NCI-H510A (cell line): ENCODE data around the gene ZNF512B.
"Not testable (repeated sequence)": the region's sequence is repeated elsewhere in the genome, so short reads cannot be mapped to it uniquely, and the experiment has no call there.

Experiments used
- DNase-seq: peaks from one replicate; lab custom pipeline; 2025; lab: John Stamatoyannopoulos, UW

ZNF512B gene, protein sequence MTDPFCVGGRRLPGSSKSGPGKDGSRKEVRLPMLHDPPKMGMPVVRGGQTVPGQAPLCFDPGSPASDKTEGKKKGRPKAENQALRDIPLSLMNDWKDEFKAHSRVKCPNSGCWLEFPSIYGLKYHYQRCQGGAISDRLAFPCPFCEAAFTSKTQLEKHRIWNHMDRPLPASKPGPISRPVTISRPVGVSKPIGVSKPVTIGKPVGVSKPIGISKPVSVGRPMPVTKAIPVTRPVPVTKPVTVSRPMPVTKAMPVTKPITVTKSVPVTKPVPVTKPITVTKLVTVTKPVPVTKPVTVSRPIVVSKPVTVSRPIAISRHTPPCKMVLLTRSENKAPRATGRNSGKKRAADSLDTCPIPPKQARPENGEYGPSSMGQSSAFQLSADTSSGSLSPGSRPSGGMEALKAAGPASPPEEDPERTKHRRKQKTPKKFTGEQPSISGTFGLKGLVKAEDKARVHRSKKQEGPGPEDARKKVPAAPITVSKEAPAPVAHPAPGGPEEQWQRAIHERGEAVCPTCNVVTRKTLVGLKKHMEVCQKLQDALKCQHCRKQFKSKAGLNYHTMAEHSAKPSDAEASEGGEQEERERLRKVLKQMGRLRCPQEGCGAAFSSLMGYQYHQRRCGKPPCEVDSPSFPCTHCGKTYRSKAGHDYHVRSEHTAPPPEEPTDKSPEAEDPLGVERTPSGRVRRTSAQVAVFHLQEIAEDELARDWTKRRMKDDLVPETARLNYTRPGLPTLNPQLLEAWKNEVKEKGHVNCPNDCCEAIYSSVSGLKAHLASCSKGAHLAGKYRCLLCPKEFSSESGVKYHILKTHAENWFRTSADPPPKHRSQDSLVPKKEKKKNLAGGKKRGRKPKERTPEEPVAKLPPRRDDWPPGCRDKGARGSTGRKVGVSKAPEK

GRCh38 chr20:63969838-63970713 lies at the start of gene ZNF512B:
Gene ZNF512B (minus strand): TSS chr20:63969930. CDS start chr20:63967950, 1,980 bp downstream.
- peak; percentile 40 for DNase-seq

GRCh38 chr20:64015635-64016034 lies 45.9 kb upstream of the ZNF512B start:
- no peak for DNase-seq

GRCh38 chr20:64012385-64013154 lies 42.8 kb upstream of the ZNF512B start:
- DNase-seq: not testable (repeated sequence)

GRCh38 chr20:64011366-64011779 lies 41.6 kb upstream of the ZNF512B start:
- DNase-seq: no peak

GRCh38 chr20:64010711-64011237 lies 41.0 kb upstream of the ZNF512B start:
- DNase-seq: no peak

DNA sequence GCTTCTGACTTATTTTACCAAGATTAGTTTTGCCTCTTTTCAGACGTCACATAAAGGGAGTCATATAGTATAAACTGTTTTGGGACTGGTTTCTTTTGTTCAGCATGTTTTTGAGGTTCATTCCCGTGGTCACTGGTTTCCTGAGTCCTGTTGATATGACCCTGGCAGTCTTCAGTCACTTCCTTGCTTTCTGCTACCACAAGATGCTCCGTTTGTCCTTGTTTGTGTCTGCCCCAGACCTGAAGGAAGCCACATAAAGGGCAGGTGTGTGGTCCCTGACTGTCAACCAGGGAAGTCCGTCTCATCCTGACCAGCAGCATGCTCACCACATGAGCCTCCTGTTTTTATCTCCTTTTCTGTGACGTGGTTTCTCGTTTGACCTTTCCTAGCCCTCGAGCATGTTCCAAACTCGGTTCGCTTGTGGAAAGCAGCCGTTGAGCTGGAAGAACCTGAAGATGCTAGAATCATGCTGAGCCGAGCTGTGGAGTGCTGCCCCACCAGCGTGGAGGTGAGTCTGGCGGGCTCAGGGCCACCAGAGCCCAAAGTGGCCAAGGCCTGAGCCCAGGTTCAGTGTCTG lies 40.2 kb upstream of the ZNF512B start:
- no peak for DNase-seq

GRCh38 chr20:64006902-64007301 lies 37.2 kb upstream of the ZNF512B start:
- DNase-seq: no peak

GRCh38 chr20:64006490-64006889 lies 36.8 kb upstream of the ZNF512B start:
- DNase-seq: no peak

DNA sequence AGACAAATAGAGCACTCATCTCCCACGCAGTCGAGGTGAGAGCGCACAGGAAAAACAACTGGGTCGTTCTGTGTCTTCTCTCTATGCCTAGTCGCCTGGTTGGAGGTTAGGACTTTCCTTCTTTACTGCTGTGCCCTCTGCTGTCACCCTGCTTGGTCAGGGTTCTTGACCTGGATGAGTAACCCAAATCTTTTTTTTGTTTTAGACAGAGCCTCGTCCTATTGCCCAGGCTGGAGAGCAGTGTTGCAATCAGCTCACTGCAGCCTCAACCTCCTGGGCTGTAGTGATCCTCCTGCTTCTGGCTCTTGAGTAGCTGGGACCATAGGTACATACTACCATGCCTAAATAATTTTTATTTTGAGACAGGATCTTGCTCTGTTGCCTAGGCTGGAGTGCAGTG lies 35.7 kb upstream of the ZNF512B start:
- DNase-seq: no peak

DNA sequence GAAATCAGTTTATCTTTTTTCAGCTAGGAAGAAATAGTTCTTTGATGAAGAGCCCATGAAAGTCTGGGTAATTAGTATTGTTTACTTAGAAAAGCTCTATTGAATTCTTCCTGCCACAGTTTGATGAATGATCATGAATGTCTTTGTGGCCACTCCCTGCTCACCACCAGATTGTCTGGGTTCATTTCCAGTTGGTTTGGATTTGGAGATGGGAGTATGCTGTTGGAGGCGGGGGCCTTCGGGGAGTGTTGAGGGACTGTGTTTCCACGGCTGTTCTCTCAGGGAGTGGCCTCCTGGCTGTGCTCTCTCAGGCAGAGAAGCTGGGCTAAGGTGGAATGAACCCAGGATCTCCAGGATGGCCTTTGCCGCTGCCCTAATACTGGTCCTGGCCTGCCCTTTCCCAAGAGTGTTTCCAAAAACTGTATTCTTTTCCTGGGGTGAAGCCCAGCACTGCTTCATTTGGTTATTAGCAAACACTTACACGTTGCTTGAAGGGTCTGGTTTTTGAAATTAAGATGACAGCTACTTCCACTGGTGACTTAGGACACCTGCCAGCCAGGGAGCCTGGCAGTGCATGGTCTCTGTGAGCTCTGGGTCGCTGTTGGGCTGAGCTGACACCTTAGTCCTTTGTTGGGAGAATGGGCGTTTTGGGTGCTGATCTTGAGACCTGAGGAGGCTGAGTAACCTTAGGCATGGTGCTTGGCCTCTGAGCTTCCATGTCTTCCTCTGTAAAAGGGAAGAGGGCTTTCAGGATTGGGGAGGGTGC lies 34.4 kb upstream of the ZNF512B start:
- DNase-seq: no peak

- no peak for DNase-seq
Measured at GRCh38 chr20:64001607-64002011, 31.9 kb upstream of the ZNF512B start.

- no peak for DNase-seq
Measured at GRCh38 chr20:64000906-64001305, 31.2 kb upstream of the ZNF512B start.

- no peak for DNase-seq
Measured at GRCh38 chr20:63982937-63983336, 13.2 kb upstream of the ZNF512B start.

GRCh38 chr20:63980806-63981728 lies 11.3 kb upstream of the ZNF512B start, which contains the start of gene PRPF6:
Gene PRPF6 (plus strand): TSS chr20:63981132. CDS start chr20:63981246, 114 bp downstream.
- peak; percentile 95 for DNase-seq

DNA sequence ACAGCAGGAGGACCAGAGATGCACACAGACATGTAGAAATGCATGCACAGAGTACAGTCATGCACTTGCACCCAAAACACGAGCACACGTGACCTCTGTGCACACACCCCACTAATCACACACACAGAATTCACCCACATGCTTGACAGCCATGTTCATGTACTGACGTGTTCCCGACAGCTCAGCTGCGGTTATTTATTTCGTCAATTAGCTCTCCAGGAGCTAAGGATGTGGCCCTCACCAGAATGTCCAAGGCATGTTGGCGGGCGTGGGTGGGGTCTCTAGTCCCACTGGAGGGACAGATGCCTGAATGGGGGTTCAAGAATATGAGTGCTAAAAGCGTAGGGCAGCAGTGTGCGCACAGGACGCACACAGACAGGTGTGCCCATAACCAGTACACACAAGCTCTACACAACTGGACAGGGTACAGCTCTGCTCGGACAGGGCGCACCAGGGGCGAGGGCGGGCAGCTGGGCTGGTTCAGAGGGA lies 10.6 kb upstream of the ZNF512B start:
- DNase-seq: no peak

DNA sequence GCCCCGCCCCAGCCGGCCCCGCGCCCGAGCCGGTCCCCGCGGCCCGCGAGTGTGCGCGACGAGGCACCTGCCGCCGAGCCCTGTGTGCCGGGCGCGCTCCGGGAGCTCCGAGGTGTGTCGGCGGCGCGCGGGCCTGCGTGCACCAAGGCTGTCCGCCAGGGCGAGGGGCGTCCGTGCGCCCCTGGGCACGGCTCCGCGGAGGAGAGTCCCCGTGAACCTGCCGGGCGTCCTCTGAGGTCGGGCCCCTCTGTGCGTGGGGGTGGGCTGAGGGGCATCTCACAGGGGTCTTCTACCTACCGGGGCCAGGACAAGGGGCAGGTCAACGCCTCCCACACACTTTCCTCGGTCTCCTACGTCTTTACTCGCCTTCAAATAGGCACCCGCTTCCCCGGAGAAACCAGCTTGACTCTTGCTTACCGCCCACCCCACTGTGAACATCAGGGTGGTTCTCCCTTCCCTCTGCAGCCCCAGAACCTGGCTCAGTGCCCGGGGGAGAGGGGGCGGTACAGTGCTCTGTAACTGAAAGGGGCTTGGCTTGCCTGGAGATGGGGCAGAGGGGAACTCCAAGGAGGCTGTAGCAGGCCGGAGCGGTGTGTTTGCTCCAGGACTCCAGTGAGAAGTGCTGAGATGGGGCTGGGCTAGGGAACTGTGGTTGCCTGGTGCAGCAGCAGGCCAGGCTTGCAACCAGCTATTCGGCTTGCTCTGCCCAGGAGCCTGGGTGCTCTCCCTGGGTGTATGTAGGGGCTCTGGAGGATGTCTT lies 10.0 kb upstream of the ZNF512B start, which contains the start of gene SAMD10:
TSS of gene SAMD10 (minus strand) at position 86 of the 760 bp plus-strand sequence. CDS start 175 bp downstream, outside the sequence.
- DNase-seq: peak; percentile 31

- no peak for DNase-seq
Measured at GRCh38 chr20:63979229-63979556, 9.5 kb upstream of the ZNF512B start.
